H1 (cell line): ENCODE data around the gene CBL. TPM values are rescaled to one million over a fixed set of nuclear protein-coding genes. Genes with fewer than 3 reads are reported as not detected.

Experiments
- KDM4A ChIP-seq: IDR thresholded peaks from one replicate; pipeline ENCODE4 v1.7.1; 2012; ENCODE audit warnings: low read depth, mild to moderate bottlenecking, moderate library complexity, low read length, inconsistent platforms; ENCODE audit not compliant: severe bottlenecking
- NANOG ChIP-seq: IDR thresholded peaks from 2 replicates; pipeline ENCODE4 v1.6.1; 2011; ENCODE audit warnings: low read length, low read depth, mild to moderate bottlenecking, inconsistent platforms; ENCODE audit not compliant: insufficient read depth, poor library complexity, severe bottlenecking
- POLR2A ChIP-seq, 2 experiments: IDR thresholded peaks; 1 replicate in 1 of 2; 2 replicates in 1 of 2; pipeline ENCODE4 v1.6.1; 2011; ENCODE audit warnings: low read depth in 2 of 2, low read length in 2 of 2, mild to moderate bottlenecking in 2 of 2; ENCODE audit errors: control extremely low read depth in 1 of 2
- SIN3A ChIP-seq, 2 experiments: IDR thresholded peaks in 1 of 2; conservative IDR thresholded peaks in 1 of 2; 2 replicates each; pipeline ENCODE4 v1.6.1; 2011 to 2012; ENCODE audit warnings: low read length in 2 of 2, improper control_type of control experiment in 1 of 2, low read depth in 1 of 2, mild to moderate bottlenecking in 1 of 2
- SP1 ChIP-seq: IDR thresholded peaks from 2 replicates; pipeline ENCODE4 v1.6.1; 2011; ENCODE audit warnings: low read depth, low read length
- SP4 ChIP-seq: IDR thresholded peaks from 2 replicates; pipeline ENCODE4 v1.6.1; 2012; ENCODE audit warnings: low read length, inconsistent platforms
- polyA plus RNA-seq, 7 experiments: library from polyadenylated mRNA; depleted of rRNA in 3 of 7; stranded (reverse) in 5 of 7; unstranded in 2 of 7; fragments of >200 nt in 5 of 7; fragments of 200-250 nt in 2 of 7; gene quantifications; 1 replicate in 5 of 7; 2 replicates in 1 of 7; 4 replicates in 1 of 7; pipeline versions ENCODE4 v1.2.1 to v1.2.3, GENCODE V29; 2011 to 2013; ENCODE audit warnings: missing spikeins in 2 of 7, mixed read lengths in 2 of 7
- total RNA-seq: library from RNA; stranded (reverse); fragmentation: NEBNext Ultra II Directional; extraction: Animal tissue kit (Norgen Biotek cat#: 25700); gene quantifications from 2 replicates; pipeline ENCODE4 v1.2.1, GENCODE V29; 2021

The CBL gene
- total and polyA plus RNA-seq, 2 of the 8 experiments (the other 6 are each of a cell fraction or from before 2014, with no cell fraction given) = 23.1 to 57.8 TPM

GRCh38 chr11:119338318-119338890 lies 132.3 kb downstream of the CBL start (continued):
- TF ChIP-seq KDM4A = peak; percentile 21
- no peak; a peak in 1 of 3 replicates for TF ChIP-seq POLR2A (IDR thresholded peaks at IDR 0.05; ENCODE audit: control extremely low read depth in 1 of 2, low read depth in 2 of 2, low read length in 2 of 2)
- TF ChIP-seq SP4 = no peak
- TF ChIP-seq SIN3A (conservative IDR thresholded peaks at IDR 0.05 in 1 of 2, IDR thresholded peaks at IDR 0.05 in 1 of 2; ENCODE audit: low read depth in 1 of 2, low read length in 2 of 2) = 0 out of 4 replicates have a peak, but pooled peaks of 1 of the 2 experiments have one; percentile 46
- no peak for TF ChIP-seq SP1
- TF ChIP-seq NANOG = peak; percentile 11
